SK-MEL-5 (cell line): ENCODE results near the gene NUP205. TPM values are rescaled to one million over a fixed set of nuclear protein-coding genes. Genes with fewer than 3 reads are reported as not detected.
A peak's percentile ranks its signal among the peaks of the same experiment; 100 is the strongest.
"Not testable (repeated sequence)": the region's sequence is repeated elsewhere in the genome, so short reads cannot be mapped to it uniquely, and the experiment has no call there.

Source experiments
- DNase-seq: peaks from one replicate; pipeline ENCODE4 v3.0.0-alpha.2; 2016; ENCODE audit warnings: low read depth, low spot score
- in situ Hi-C: cut with HindIII; loops from 2 replicates; pipeline ENCODE4 v1.10.0; 2016; ENCODE audit warnings: low sequenced_read_pairs, high pct_unique_total_duplicates, low pct_unique_long_range_greater_than_20kb
- small RNA-seq, 2 experiments: library from RNA; depleted of rRNA; stranded (forward); fragments of <200 nt; gene quantifications; one replicate each; pipeline ENCODE3, GENCODE V24; 2014
- total RNA-seq: library from RNA; depleted of rRNA; stranded (reverse); fragments of >200 nt; shearing (Covaris generic); gene quantifications from 2 replicates; pipeline ENCODE4 v1.2.3, GENCODE V29; 2014; rRNA removed

The NUP205 gene
- total RNA-seq, 1 experiment from 2014 or later = 121 TPM

DNA sequence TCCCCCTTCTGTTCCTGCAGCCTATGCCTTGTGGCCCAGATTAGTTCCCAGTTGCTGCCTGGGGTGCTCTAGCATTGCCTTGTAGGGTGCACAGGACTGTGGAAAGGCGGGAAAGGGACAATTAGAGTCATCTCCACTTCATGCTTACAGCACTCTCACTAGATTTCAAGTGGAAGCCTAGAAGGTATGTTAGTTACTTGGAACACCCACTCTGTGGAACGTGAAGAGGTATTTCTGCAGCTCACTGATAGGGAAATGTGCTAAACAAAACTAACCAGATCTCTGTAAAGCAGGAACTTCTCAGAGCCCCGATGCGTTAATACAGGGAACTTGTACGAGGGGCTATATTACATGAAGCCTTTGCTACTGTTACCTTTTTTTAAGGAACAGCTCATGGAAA lies 124.0 kb downstream of the NUP205 start:
- no peak for DNase-seq
- in situ Hi-C loops = no loop called here

DNA sequence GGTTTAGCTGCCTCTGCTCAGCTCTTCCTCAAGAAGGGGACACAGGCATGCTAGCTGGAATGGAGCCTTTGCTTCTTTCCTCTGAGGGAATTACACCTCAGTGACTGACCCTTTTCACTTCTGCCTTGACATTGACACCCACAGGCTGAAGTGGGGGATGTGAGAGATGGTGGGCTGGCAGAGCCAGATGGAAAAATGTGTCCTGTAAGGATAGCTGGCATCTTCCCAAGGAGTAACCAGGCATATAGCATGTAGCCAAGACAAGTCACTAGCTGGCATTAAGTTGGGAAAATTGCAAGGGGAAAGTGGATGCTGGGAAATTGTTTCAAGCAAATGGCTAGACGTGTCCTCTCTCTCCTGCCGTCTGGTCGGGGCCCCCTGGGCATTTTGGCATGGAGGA lies 124.5 kb downstream of the NUP205 start:
- DNase-seq = no peak
- in situ Hi-C loops = no loop called here

DNA sequence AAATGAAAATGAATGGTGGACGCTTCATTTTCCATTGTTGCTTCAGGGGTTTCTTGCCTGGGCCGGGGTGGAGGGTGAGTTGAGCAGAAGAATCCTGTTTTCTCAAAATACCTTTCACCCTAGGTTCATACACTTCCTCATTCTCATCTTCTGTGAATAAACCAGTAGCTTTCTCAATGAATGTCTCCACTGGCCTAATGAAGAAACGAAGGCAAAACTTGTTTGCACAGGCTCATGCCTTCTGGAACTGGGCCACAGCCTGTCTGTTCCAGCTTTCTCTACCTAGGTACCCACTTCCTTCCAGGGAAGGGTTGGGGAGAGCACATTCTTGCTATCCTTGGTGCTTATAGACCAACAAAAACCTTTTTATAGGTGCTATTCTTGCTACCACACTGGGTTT lies 125.9 kb downstream of the NUP205 start:
- no peak for DNase-seq
- in situ Hi-C loops = no loop called here

DNA sequence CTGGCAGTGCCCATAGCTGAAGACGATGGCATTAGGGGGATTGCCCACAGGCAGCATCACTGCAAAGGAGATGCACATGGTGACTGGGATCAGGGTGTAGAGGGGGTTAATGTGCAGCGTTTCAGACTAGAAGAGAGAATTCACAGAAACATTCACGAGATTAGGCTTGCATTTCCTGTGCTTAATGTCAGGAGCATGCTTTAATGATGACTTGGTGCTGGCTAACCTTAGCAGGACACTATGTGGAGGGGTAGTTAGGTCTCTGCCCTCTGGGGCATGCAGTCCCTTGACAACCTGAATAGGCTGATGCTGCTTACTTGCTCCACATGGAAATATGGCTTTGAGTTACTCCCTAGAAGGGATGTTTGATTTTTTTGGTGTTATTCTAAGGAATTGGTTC lies 126.4 kb downstream of the NUP205 start:
- peak; percentile 35 for DNase-seq
- in situ Hi-C loops = no loop called here

DNA sequence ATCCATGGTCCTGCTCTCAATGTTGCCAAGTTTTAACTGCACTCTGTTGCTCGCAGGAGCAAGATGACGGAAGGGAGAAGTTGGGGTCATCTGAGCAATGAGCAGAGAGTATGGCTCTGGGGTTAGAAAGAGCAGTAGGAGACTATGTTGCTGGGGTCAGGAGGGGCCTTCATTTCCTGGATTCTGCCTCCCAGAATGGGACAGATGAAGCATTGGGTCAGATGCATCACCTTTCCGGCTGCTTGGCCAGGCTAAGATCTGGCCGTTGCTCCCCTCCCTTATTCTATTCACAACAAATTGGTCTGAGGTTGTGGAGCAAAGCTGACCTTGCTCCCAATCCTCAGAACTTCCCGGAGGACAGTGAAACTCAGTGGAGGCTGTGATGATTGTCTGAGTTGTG lies 127.0 kb downstream of the NUP205 start:
- in situ Hi-C loops = no loop called here

DNA sequence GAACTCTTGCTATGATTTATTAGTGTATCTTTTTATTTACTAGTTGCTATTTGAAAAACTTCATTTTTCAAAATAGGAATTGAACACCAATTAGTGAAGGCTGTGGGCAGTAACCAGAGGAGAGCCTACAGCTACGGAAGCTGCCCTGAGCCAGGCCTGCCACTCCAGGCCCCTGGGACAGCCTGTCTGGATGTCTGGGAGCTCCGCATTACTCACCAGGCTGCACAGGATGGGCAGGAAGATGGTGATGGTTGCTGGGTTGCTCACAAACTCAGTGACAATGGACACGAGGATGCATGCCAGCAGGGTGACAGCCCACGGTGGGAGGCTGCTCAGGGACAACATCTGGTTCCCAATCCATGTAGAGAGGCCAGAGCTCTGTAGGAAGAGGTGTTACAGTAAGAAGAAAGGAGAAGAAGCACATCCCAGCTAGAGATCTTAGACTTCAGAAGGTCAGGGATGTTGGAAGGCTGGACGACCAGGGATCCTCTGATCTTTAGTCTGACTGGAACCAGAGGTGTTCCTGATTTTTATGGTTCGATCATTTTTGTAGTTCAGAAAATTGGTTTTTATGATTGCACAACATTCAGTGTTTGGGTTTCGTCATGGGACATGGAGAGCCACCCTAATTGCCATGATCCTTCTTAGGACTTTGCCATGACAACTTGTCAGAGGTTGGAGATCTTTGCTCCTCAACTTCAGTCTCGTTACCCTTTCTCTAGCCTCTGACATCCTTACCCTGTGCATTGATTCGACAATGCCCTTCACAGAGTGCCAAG lies 127.8 kb downstream of the NUP205 start:
- DNase-seq = no peak
- in situ Hi-C loops = no loop called here

More for the DNA sequence above, 127.0 kb downstream of the NUP205 start:
- no peak for DNase-seq

DNA sequence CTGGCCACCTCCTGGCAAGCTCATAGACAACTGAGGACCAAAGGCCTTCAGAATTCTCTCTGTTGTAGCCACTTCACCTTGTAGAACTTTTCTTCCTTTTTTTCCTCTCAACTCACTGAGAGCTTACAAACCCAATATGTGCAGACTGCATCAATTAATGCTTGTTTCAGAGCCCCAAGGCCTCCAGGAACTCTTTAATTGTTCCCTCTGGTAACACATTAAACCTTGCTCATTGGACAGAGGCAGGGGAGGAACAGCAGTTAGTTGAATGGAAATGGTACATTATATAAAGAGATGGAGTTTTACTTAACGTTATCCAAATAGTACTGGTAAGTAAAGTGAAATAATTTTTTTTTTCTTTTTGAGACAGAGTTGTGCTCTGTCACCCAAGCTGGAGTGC lies 129.7 kb downstream of the NUP205 start:
- in situ Hi-C loops = no loop called here
- no peak for DNase-seq

DNA sequence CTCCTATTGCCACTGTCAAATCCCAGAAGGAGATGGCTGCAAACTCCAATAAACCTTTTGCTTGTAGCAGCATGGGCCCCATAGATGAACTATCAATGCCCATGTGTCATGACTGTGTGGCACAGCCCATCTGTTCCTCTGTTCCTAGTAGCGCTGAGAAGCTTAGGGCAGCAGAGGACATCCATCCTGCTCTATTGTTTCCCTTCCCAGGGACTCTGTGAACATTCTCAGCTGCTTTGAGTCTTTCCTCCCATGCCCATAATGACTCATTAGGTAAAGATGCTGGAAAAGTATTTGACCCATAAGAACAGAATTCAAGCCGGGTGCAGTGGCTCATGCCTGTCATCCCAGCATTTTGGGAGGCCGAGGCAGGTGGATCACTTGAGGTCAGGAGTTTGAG lies 132.8 kb downstream of the NUP205 start:
- in situ Hi-C loops = no loop called here
- no peak for DNase-seq

DNA sequence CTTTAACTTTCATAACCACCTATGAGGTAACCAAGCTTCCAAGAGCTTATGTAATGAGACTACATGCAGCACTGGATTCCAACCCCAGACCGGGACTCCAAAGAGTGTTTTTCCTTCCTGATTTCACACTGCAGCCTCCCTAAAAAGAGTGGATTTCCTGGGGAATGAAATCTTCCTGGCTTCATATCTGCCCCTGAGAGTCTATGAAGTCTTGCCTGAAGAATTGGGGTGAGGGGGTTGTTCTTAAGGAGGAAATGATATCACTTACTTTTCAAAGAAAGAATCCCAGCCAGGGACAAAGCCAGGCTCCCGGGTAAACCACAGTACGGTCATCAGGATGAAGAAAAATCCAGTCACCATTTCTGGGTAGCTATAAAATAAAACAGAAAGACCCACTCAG lies 134.3 kb downstream of the NUP205 start:
- DNase-seq = no peak
- in situ Hi-C loops = no loop called here

DNA sequence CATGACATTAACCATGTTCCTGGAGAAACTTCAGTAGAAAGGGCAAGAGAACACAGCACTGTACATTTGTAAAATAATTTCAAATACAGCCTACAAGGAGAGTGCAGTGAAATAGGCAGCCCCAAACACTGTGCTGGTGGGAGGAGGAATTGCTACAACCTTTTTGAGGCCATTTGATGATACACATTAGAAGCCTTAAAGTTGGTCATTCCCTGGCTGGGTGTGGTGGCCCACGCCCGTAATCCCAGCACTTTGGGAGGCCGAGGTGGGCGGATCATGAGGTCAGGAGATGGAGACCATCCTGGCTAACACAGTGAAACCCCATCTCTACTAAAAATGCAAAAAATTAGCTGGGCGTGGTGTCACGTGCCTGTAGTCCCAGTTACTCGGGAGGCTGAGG lies 134.9 kb downstream of the NUP205 start:
- in situ Hi-C loops, DNase-seq: not testable (repeated sequence)

DNA sequence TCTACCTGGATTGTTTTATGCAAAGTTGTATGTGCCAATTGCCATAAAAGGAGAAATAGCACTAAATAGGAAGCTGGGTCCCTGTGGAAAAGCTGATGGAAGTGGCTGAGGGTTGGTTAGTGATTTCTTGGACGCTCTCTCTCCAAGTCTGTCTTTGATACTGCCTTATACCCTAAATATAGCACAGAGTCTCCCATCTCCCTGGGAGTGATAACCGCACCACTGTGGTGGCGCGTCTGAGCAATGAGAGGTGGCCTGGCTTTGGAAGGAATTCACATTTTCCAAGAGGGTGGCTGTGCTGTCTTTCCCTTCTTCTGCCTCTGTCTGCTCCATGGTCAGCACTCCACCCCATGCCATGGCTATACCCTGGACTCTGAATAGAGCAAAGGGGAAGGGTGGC lies 135.8 kb downstream of the NUP205 start:
- DNase-seq = no peak
- in situ Hi-C loops = no loop called here

DNA sequence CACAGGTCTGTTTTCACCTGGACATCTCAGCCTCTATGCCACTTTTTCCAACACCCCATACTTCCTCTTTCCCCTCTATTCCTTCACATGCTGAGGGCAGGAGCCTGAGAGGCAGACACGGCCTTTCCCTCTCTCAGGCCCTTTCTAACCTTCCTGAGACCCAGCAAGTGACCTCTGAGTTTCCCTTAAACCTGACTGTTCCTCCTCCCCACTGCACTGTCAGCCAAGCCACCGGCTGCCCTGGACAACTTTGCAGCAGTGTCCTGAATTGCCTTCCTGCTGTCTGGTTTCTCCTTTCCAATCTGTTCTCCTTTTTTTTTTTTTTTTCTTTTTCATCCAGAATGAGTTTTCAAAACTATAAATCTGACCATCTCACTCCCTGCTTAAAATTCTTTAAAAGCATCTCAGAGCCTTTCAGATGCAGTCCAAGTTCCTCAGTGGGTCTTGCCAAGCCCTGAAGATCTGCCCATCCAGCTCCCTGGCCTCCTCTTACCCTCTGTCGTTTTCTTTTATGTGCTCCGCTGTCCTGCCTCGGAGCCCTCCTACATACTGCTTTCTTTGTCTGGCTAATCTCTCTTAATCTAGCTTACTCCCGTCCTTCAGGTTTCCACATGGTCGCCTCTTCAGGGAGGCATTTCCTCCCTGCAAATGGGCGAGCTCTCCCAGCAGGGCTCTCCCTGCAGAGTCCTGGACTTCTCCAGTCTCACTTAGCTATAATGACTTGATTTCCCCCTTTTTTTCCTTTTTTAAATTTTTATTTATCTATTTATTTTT lies 139.7 kb downstream of the NUP205 start:
- in situ Hi-C loops = no loop called here
- no peak for DNase-seq

Small RNA genes lying within 50 kb of the gene (small RNA-seq; reads per million reads assigned to genes)
- 0 reads per million in 2 experiments for gene RNU6-1154P

Other genes with a start within 250 kb of the NUP205 start
- gene CNOT4, start 47.8 kb upstream of the NUP205 start, total RNA-seq = 13.6 and 14.1 TPM in 2 replicates
- 15.8 and 18.7 TPM in 2 replicates for gene STMP1, start 104.6 kb downstream of the NUP205 start, total RNA-seq
- gene SLC13A4, start 170.3 kb downstream of the NUP205 start, total RNA-seq = 0.21 TPM in 1 of 2 replicates, not detected in the other
- 0.43 TPM in 1 of 2 replicates, not detected in the other for gene FAM180A, start 190.9 kb downstream of the NUP205 start, total RNA-seq